SK-N-SH (cell line): ENCODE measurements around the gene VWA5B1. TPM values are rescaled to one million over a fixed set of nuclear protein-coding genes. Genes with fewer than 3 reads are reported as not detected.

Experiments
- CTCF ChIA-PET: fragments of 300-600, 350-600 bp; formaldehyde crosslinking; extraction: SDS; loops from one replicate; lab custom pipeline; 2021; lab: Yijun Ruan, JAX
- POLR2A ChIA-PET: fragments of 350-600 bp; sonication (Branson Sonifier 250); formaldehyde crosslinking; extraction: SDS; loops from one replicate; lab custom pipeline; 2020; ENCODE audit warnings: antibody characterized with exemption, inconsistent platforms; lab: Yijun Ruan, JAX
- DNase-seq: peaks from one replicate; pipeline ENCODE4 v3.0.0; 2012
- H2AFZ ChIP-seq: fragments of 200-600 bp; sonication (generic); 2 replicates; pipeline ENCODE4 v1.8.1; 2016; ENCODE audit warnings: antibody characterized with exemption, mild to moderate bottlenecking, low read depth
- H3F3A ChIP-seq: fragments of 200-600 bp; sonication (generic); replicated peaks from 2 replicates; pipeline ENCODE3; 2016; ENCODE audit warnings: antibody characterized with exemption, mild to moderate bottlenecking; ENCODE audit not compliant: insufficient read depth
- H3K27ac ChIP-seq, 2 experiments: fragments of 200-500 bp in 1 of 2; fragments of 200-600 bp in 1 of 2; sonication (Bioruptor generic) in 1 of 2; sonication (generic), shearing (Covaris generic) in 1 of 2; 2 replicates each; pipeline versions ENCODE4 v1.5.1 to v1.6.1; 2014 to 2016; ENCODE audit warnings: low read depth in 2 of 2, inconsistent platforms in 1 of 2, low read length in 1 of 2, mild to moderate bottlenecking in 1 of 2, mixed read lengths in 1 of 2
- H3K27me3 ChIP-seq: fragments of 200-600 bp; sonication (generic), shearing (Covaris generic); 2 replicates; pipeline ENCODE4 v1.6.1; 2016; ENCODE audit warnings: mixed run types; ENCODE audit not compliant: insufficient read depth
- H3K36me3 ChIP-seq, 2 experiments: fragments of 200-500 bp in 1 of 2; fragments of 200-600 bp in 1 of 2; sonication (Bioruptor generic) in 1 of 2; sonication (generic) in 1 of 2; replicated peaks in 1 of 2; 2 replicates each; pipeline versions ENCODE3 to v1.5.1; 2014 to 2016; ENCODE audit warnings: low read length in 1 of 2, mild to moderate bottlenecking in 1 of 2; ENCODE audit not compliant: insufficient read depth in 2 of 2, control insufficient read depth in 1 of 2
- H3K4me1 ChIP-seq, 2 experiments: fragments of 200-500 bp in 1 of 2; fragments of 200-600 bp in 1 of 2; sonication (Bioruptor generic) in 1 of 2; sonication (generic), shearing (Covaris generic) in 1 of 2; 2 replicates each; pipeline versions ENCODE4 v1.5.1 to v1.6.1; 2014 to 2016; ENCODE audit warnings: low read depth in 1 of 2, low read length in 1 of 2, mixed run types in 1 of 2; ENCODE audit not compliant: insufficient read depth in 2 of 2, control insufficient read depth in 1 of 2
- H3K4me2 ChIP-seq: fragments of 200-600 bp; sonication (generic), shearing (Covaris generic); 2 replicates; pipeline ENCODE4 v1.6.1; 2017; ENCODE audit warnings: mixed run types
- H3K4me3 ChIP-seq, 2 experiments: fragments of 200-500 bp in 1 of 2; fragments of 200-600 bp in 1 of 2; sonication (Bioruptor generic) in 1 of 2; sonication (generic), shearing (Covaris generic) in 1 of 2; 2 replicates each; pipeline versions ENCODE4 v1.5.1 to v1.8.1; 2014 to 2016; ENCODE audit warnings: low read depth in 2 of 2, inconsistent platforms in 1 of 2, low read length in 1 of 2, mild to moderate bottlenecking in 1 of 2, mixed read lengths in 1 of 2, moderate library complexity in 1 of 2
- H3K79me2 ChIP-seq: fragments of 200-600 bp; sonication (generic); 2 replicates; pipeline ENCODE4 v1.8.1; 2017; ENCODE audit warnings: mild to moderate bottlenecking; ENCODE audit not compliant: insufficient read depth
- H3K9ac ChIP-seq: fragments of 200-600 bp; sonication (generic); 2 replicates; pipeline ENCODE4 v1.6.1; 2017; ENCODE audit warnings: mixed run types
- H3K9me2 ChIP-seq: fragments of 200-600 bp; sonication (generic); 2 replicates; pipeline ENCODE4 v1.6.1; 2017; ENCODE audit warnings: mixed run types
- H3K9me3 ChIP-seq: fragments of 200-600 bp; sonication (generic); 2 replicates; pipeline ENCODE4 v1.6.1; 2017; ENCODE audit warnings: mixed run types, mild to moderate bottlenecking, moderate library complexity
- H4K20me1 ChIP-seq: fragments of 200-600 bp; sonication (generic); 2 replicates; pipeline ENCODE4 v1.6.1; 2017; ENCODE audit warnings: mild to moderate bottlenecking, mixed run types; ENCODE audit not compliant: insufficient read depth
- CTCF ChIP-seq: fragments of 200-600 bp; sonication (generic); IDR thresholded peaks from 2 replicates; pipeline ENCODE4 v1.6.1; 2017; ENCODE audit warnings: antibody characterized with exemption, mild to moderate bottlenecking, moderate library complexity
- ELF1 ChIP-seq: IDR thresholded peaks from 2 replicates; pipeline ENCODE4 v1.4.0; 2012
- EP300 ChIP-seq, 2 experiments: IDR thresholded peaks; 2 replicates each; pipeline versions ENCODE4 v1.4.0 to v1.6.1; 2012; ENCODE audit warnings: borderline replicate concordance in 1 of 2, low read depth in 1 of 2, low read length in 1 of 2
- FOSL2 ChIP-seq: IDR thresholded peaks from 2 replicates; pipeline ENCODE4 v1.4.0; 2012; ENCODE audit warnings: low read depth, mild to moderate bottlenecking, moderate library complexity, borderline replicate concordance
- FOXM1 ChIP-seq: IDR thresholded peaks from 2 replicates; pipeline ENCODE4 v1.4.0; 2012; ENCODE audit warnings: low read depth, mild to moderate bottlenecking
- JUND ChIP-seq: IDR thresholded peaks from 2 replicates; pipeline ENCODE4 v1.4.0; 2012
- MEF2A ChIP-seq: IDR thresholded peaks from 2 replicates; pipeline ENCODE4 v1.4.0; 2012; ENCODE audit warnings: low read depth, borderline replicate concordance
- POLR2AphosphoS5 ChIP-seq: IDR thresholded peaks from 2 replicates; pipeline ENCODE4 v1.6.1; 2012; ENCODE audit warnings: low read depth, low read length
- RAD21 ChIP-seq: IDR thresholded peaks from 2 replicates; pipeline ENCODE4 v1.6.1; 2012; ENCODE audit warnings: mild to moderate bottlenecking, low read length
- RFX5 ChIP-seq: IDR thresholded peaks from 2 replicates; pipeline ENCODE4 v1.6.1; 2012; ENCODE audit warnings: mild to moderate bottlenecking, improper control_type of control experiment, low read length
- RXRA ChIP-seq: IDR thresholded peaks from 2 replicates; pipeline ENCODE4 v1.4.0; 2012; ENCODE audit warnings: low read depth, mild to moderate bottlenecking, borderline replicate concordance
- TCF12 ChIP-seq: IDR thresholded peaks from 2 replicates; pipeline ENCODE4 v1.4.0; 2012
- YY1 ChIP-seq: IDR thresholded peaks from 2 replicates; pipeline ENCODE4 v1.4.0; 2012; ENCODE audit warnings: low read depth, mild to moderate bottlenecking
- ZBTB33 ChIP-seq: IDR thresholded peaks from 2 replicates; pipeline ENCODE4 v1.4.0; 2012; ENCODE audit warnings: low read depth, borderline replicate concordance
- WGBS: methylation state at CpG from one replicate; pipeline ENCODE4 v1.1.6; 2017; ENCODE audit warnings: low lambda C conversion rate; 5-methylcytosine and 5-hydroxymethylcytosine counted together
- polyA plus RNA-seq, 3 experiments: library from polyadenylated mRNA; depleted of rRNA; stranded (reverse); fragments of >200 nt; gene quantifications; 2 replicates each; pipeline ENCODE4 v1.2.3, GENCODE V29; 2012

Gene VWA5B1
- polyA plus RNA-seq, 1 of the 3 experiments (the other 2 are of a cell fraction), result not detected

GRCh38 chr1:20402585-20403422 is 112.1 kb downstream of the VWA5B1 start:
- H3K4me3 ChIP-seq, result no peak overlapping the region
- no peaks in the 10 kb centered on the region for H3K36me3 ChIP-seq
- H3K9ac ChIP-seq, result no peak overlapping the region
- H2AFZ ChIP-seq, result no peak overlapping the region
- H3K27me3 ChIP-seq, result no peaks in the 10 kb centered on the region
- H3K4me2 ChIP-seq, result no peak overlapping the region
- H3K79me2 ChIP-seq, result no peaks in the 10 kb centered on the region
- no peak for TF ChIP-seq YY1
- TF ChIP-seq POLR2AphosphoS5, result no peak
- no peak for TF ChIP-seq ZBTB33
- no peak for TF ChIP-seq EP300 (IDR thresholded peaks at IDR 0.05; ENCODE audit: borderline replicate concordance in 1 of 2, low read depth in 1 of 2, low read length in 1 of 2)
- TF ChIP-seq JUND, result no peak
- no peak for TF ChIP-seq FOXM1
- TF ChIP-seq RXRA, result no peak
- no peak for TF ChIP-seq FOSL2
- 55% methylated on average over 11 of the region's 13 CpGs for WGBS
- H4K20me1 ChIP-seq, result no peaks in the 10 kb centered on the region
- H3F3A ChIP-seq, result no peaks in the 10 kb centered on the region
- H3K9me2 ChIP-seq, result no peaks in the 10 kb centered on the region
- H3K9me3 ChIP-seq, result no peaks in the 10 kb centered on the region
- H3K27ac ChIP-seq, result no peak overlapping the region
- ChIA-PET CTCF (interaction anchor here (1.2 to 3.9 kb wide), 3 partner anchors 25 to 190 kb away, joined by 4 to 17 read pairs (median 5); no protein-coding TSS in a partner anchor), POLR2A (no interaction called here)
- DNase-seq, result no peak
- peaks cover 0 to 6% of the 10 kb centered on the region in 2 experiments; a peak in 1 of 4 replicates for H3K4me1 ChIP-seq

GRCh38 chr1:20403423-20404145 is 112.9 kb downstream of the VWA5B1 start:
- no peak for DNase-seq
- no peaks in the 10 kb centered on the region for H3K9me3 ChIP-seq
- H4K20me1 ChIP-seq, result no peaks in the 10 kb centered on the region
- POLR2A ChIA-PET, result no interaction called here
- H3F3A ChIP-seq, result no peaks in the 10 kb centered on the region
- no peaks in the 10 kb centered on the region for H3K27me3 ChIP-seq
- CTCF ChIA-PET, result interaction anchor here (1.2 to 3.9 kb wide), 3 partner anchors 26 to 190 kb away, joined by 4 to 17 read pairs (median 5); no protein-coding TSS in a partner anchor
- no peak for TF ChIP-seq RFX5
- no peak for TF ChIP-seq MEF2A
- TF ChIP-seq CTCF, result no peak
- no peak for TF ChIP-seq EP300 (IDR thresholded peaks at IDR 0.05; ENCODE audit: borderline replicate concordance in 1 of 2, low read depth in 1 of 2, low read length in 1 of 2)
- TF ChIP-seq ELF1, result no peak
- TF ChIP-seq TCF12, result no peak
- TF ChIP-seq RAD21, result no peak
- TF ChIP-seq ZBTB33, result no peak
- no peaks in the 10 kb centered on the region for H3K9me2 ChIP-seq
- no peaks in the 10 kb centered on the region for H3K36me3 ChIP-seq
- 64% methylated on average over 3 of the region's 8 CpGs for WGBS
- no peak overlapping the region for H3K4me2 ChIP-seq
- H2AFZ ChIP-seq, result no peak overlapping the region
- H3K4me3 ChIP-seq, result no peak overlapping the region
- peaks cover 0 to 6% of the 10 kb centered on the region in 2 experiments; a peak in 1 of 4 replicates for H3K4me1 ChIP-seq
- H3K9ac ChIP-seq, result no peak overlapping the region
- H3K27ac ChIP-seq, result no peak overlapping the region
- H3K79me2 ChIP-seq, result no peaks in the 10 kb centered on the region
